CD4-positive, alpha-beta T cell treated with Interleukin-1 beta for 1 hour (primary cell): ENCODE results near the gene RUVBL2.

Source experiments
- DNase-seq, 2 donors: peaks; one replicate each; pipeline ENCODE4 v3.0.0-alpha.2; 2020 to 2022

Gene RUVBL2

GRCh38 chr19:48964205-48965039, 29.3 kb upstream of the RUVBL2 start:
- DNase-seq, result no peak

GRCh38 chr19:48965040-48965805, 28.5 kb upstream of the RUVBL2 start, which contains the start of gene FTL:
FTL (plus strand) TSS chr19:48965309; CDS start chr19:48965508, 199 bp downstream.
- peak; percentile 93 to 96 for DNase-seq

- peak; percentile 87 to 89 for DNase-seq
Measured at GRCh38 chr19:48965806-48966540, 27.7 kb upstream of the RUVBL2 start.

- DNase-seq, result no peak
Measured at GRCh38 chr19:48966541-48967345, 26.9 kb upstream of the RUVBL2 start.

- peak in 1 of 2 donors; percentile 74 for DNase-seq
Measured at GRCh38 chr19:48967346-48968178, 26.1 kb upstream of the RUVBL2 start.

GRCh38 chr19:48968179-48968661, 25.5 kb upstream of the RUVBL2 start:
- DNase-seq, result no peak

- no peak for DNase-seq
Measured at GRCh38 chr19:48968813-48969218, 24.9 kb upstream of the RUVBL2 start.

- no peak for DNase-seq
Measured at GRCh38 chr19:48969276-48970138, 24.2 kb upstream of the RUVBL2 start.

- DNase-seq, result no peak
Measured at GRCh38 chr19:48970139-48970766, 23.4 kb upstream of the RUVBL2 start.

GRCh38 chr19:48970923-48971395, 22.7 kb upstream of the RUVBL2 start:
- peak; percentile 78 to 82 for DNase-seq

GRCh38 chr19:48975947-48976847, 17.5 kb upstream of the RUVBL2 start:
- DNase-seq, result peak; percentile 44 to 58

GRCh38 chr19:48977061-48977460, 16.6 kb upstream of the RUVBL2 start:
- DNase-seq, result no peak

- DNase-seq, result no peak
Measured at GRCh38 chr19:48982280-48982679, 11.4 kb upstream of the RUVBL2 start.

GRCh38 chr19:48985711-48986110, 8.0 kb upstream of the RUVBL2 start:
- no peak for DNase-seq

- no peak for DNase-seq
Measured at GRCh38 chr19:48986211-48986610, 7.5 kb upstream of the RUVBL2 start.

GRCh38 chr19:48987323-48987722, 6.4 kb upstream of the RUVBL2 start:
- DNase-seq, result no peak

- no peak for DNase-seq
Measured at GRCh38 chr19:48988286-48988685, 5.4 kb upstream of the RUVBL2 start.

GRCh38 chr19:48988860-48989259, 4.8 kb upstream of the RUVBL2 start:
- DNase-seq, result no peak
